GM23248 (cell line): ENCODE results near the gene NRP1.

Experiments used
- EZH2 ChIP-seq: fragments of 200-600 bp; sonication (generic); IDR thresholded peaks from 2 replicates; pipeline ENCODE4 v1.6.1; 2018; ENCODE audit warnings: antibody characterized with exemption, mild to moderate bottlenecking; ENCODE audit not compliant: insufficient read depth, poor library complexity, severe bottlenecking
- EZH2phosphoT487 ChIP-seq: fragments of 200-600 bp; sonication (generic); IDR thresholded peaks from 2 replicates; pipeline ENCODE4 v1.6.1; 2018; ENCODE audit warnings: antibody characterized with exemption, moderate library complexity, mild to moderate bottlenecking, low read depth; ENCODE audit not compliant: insufficient read depth

DNA sequence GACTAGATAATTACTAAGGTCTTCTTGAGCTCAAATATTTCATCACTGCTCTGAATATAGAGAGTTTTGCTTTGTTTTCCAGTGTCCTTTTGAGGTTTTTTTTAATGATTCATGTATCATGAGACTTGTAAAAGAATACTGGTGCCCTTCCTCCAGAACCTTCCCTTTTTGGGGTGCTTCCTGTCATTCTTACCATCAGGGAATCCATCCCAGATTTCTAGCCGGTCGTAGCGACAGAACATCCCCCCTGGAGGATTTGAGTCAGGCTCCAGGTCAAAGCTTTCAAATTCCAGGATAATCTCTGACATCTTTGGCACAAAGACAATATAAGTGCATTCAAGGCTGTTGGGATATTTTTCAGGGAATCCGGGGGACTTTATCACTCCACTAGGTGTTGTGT, 71.0 kb downstream of the NRP1 start:
- no peak for TF ChIP-seq EZH2phosphoT487
- no peak for TF ChIP-seq EZH2
